ENCODE results near the gene ANKRD2. TPM values are rescaled to one million over a fixed set of nuclear protein-coding genes. Genes with fewer than 3 reads are reported as not detected.

The ANKRD2 gene
- total and polyA plus RNA-seq, 10 of the 15 experiments (the other 5 are each of a cell fraction or from before 2014, with no cell fraction given): 0.18 to 0.23 TPM; not detected in 8

- Histone ChIP-seq H3K27ac (ENCODE audit: control insufficient read depth, insufficient read depth) (no peak overlapping the region), H3K79me2 (ENCODE audit: control insufficient read depth, insufficient read depth, low read length) (no peaks in the 10 kb centered on the region), H3K4me1 (ENCODE audit: control insufficient read depth, insufficient read depth, low read length) (no peaks in the 10 kb centered on the region), H3K27me3 (replicated peaks in 1 of 2; ENCODE audit: control insufficient read depth in 2 of 2, insufficient read depth in 2 of 2, low read length in 1 of 2) (no peaks in the 10 kb centered on the region; a peak in 1 of 4 replicates), H3K9me3 (replicated peaks; ENCODE audit: control insufficient read depth, insufficient read depth, low read length) (no peaks in the 10 kb centered on the region), H2AFZ (ENCODE audit: control insufficient read depth, low read depth, low read length) (no peak overlapping the region), H3K4me3 (no peak overlapping the region), H3K4me2 (ENCODE audit: control insufficient read depth, insufficient read depth) (no peak overlapping the region), H3K36me3 (ENCODE audit: control insufficient read depth in 2 of 2, insufficient read depth in 2 of 2, low read length in 1 of 2) (no peaks in the 10 kb centered on the region), H4K20me1 (ENCODE audit: control insufficient read depth, insufficient read depth) (no peaks in the 10 kb centered on the region), H3K9ac (ENCODE audit: control insufficient read depth, insufficient read depth, low read length) (no peak overlapping the region)
- ChIA-PET RAD21 (ENCODE audit: unreplicated experiment) (interaction anchor here (1.2 kb wide), 1 partner anchor 24 kb away, joined by 3 read pairs; no protein-coding TSS in a partner anchor), CTCF (no interaction called here), POLR2A (no interaction called here), SMC1A (ENCODE audit: uncharacterized antibody, unreplicated experiment) (no interaction called here)
- in situ Hi-C loops (cut with MboI) (no loop called here), intact Hi-C loops (cut with micrococcal nuclease; ENCODE audit: unreplicated experiment) (no loop called here)
- TF ChIP-seq MTA2 (IDR thresholded peaks at IDR 0.05; ENCODE audit: low read depth): no peak
- no peak for TF ChIP-seq BRCA1 (IDR thresholded peaks at IDR 0.05; ENCODE audit: low read depth, low read length)
- no peak for TF ChIP-seq YBX1 (IDR thresholded peaks at IDR 0.05)
- peak; percentile 52; the same call in 1 of the 2 replicates for TF ChIP-seq ZNF24 (IDR thresholded peaks at IDR 0.05)
- TF ChIP-seq, protein P1, sequence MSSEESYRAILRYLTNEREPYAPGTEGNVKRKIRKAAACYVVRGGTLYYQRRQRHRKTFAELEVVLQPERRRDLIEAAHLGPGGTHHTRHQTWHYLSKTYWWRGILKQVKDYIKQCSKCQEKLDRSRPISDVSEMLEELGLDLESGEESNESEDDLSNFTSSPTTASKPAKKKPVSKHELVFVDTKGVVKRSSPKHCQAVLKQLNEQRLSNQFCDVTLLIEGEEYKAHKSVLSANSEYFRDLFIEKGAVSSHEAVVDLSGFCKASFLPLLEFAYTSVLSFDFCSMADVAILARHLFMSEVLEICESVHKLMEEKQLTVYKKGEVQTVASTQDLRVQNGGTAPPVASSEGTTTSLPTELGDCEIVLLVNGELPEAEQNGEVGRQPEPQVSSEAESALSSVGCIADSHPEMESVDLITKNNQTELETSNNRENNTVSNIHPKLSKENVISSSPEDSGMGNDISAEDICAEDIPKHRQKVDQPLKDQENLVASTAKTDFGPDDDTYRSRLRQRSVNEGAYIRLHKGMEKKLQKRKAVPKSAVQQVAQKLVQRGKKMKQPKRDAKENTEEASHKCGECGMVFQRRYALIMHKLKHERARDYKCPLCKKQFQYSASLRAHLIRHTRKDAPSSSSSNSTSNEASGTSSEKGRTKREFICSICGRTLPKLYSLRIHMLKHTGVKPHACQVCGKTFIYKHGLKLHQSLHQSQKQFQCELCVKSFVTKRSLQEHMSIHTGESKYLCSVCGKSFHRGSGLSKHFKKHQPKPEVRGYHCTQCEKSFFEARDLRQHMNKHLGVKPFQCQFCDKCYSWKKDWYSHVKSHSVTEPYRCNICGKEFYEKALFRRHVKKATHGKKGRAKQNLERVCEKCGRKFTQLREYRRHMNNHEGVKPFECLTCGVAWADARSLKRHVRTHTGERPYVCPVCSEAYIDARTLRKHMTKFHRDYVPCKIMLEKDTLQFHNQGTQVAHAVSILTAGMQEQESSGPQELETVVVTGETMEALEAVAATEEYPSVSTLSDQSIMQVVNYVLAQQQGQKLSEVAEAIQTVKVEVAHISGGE (CRISPR knock-in tag; IDR thresholded peaks at IDR 0.05): no peak
- no peak for TF ChIP-seq HSF1 (IDR thresholded peaks at IDR 0.05; ENCODE audit: low read depth, low read length)
- TF ChIP-seq, protein P2, sequence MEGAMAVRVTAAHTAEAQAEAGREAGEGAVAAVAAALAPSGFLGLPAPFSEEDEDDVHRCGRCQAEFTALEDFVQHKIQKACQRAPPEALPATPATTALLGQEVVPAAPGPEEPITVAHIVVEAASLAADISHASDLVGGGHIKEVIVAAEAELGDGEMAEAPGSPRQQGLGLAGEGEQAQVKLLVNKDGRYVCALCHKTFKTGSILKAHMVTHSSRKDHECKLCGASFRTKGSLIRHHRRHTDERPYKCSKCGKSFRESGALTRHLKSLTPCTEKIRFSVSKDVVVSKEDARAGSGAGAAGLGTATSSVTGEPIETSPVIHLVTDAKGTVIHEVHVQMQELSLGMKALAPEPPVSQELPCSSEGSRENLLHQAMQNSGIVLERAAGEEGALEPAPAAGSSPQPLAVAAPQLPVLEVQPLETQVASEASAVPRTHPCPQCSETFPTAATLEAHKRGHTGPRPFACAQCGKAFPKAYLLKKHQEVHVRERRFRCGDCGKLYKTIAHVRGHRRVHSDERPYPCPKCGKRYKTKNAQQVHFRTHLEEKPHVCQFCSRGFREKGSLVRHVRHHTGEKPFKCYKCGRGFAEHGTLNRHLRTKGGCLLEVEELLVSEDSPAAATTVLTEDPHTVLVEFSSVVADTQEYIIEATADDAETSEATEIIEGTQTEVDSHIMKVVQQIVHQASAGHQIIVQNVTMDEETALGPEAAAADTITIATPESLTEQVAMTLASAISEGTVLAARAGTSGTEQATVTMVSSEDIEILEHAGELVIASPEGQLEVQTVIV (IDR thresholded peaks at IDR 0.05; ENCODE audit: borderline replicate concordance, partially characterized antibody): no peak
- TF ChIP-seq CEBPB (IDR thresholded peaks at IDR 0.05; ENCODE audit: borderline replicate concordance in 1 of 2, low read depth in 2 of 2, low read length in 2 of 2): no peak
- ATAC-seq (no peak), DNase-seq (ENCODE audit: low read depth, low spot score) (no peak), FAIRE-seq (no peak)
- 52% methylated on average over 13 of the region's 14 CpGs for WGBS (ENCODE audit: insufficient coverage, insufficient replicate concordance, low lambda C conversion rate, missing lambda C conversion rate)
- BruUV-seq (replicated peaks): no TSS peak
Observed at GRCh38 chr10:97529685-97530465, 42.7 kb upstream of the ANKRD2 start.

Measured in GM12878 (cell line).